Endodermal cell (in vitro differentiated cells): ENCODE measurements around the gene SLC6A9. TPM values are rescaled to one million over a fixed set of nuclear protein-coding genes. Genes with fewer than 3 reads are reported as not detected.

Experiments used
- DNase-seq: peaks from one replicate; pipeline ENCODE4 v3.0.0-alpha.2; 2017
- H3K27ac ChIP-seq: 2 replicates; pipeline ENCODE4 v1.5.1; 2013; ENCODE audit warnings: mild to moderate bottlenecking, low read depth, low read length, moderate library complexity
- H3K27me3 ChIP-seq: 2 replicates; pipeline ENCODE4 v1.6.1; 2013; ENCODE audit warnings: mild to moderate bottlenecking, low read length, moderate library complexity; ENCODE audit not compliant: insufficient read depth, control insufficient read depth, poor library complexity, severe bottlenecking
- H3K36me3 ChIP-seq: 2 replicates; pipeline ENCODE4 v1.7.0; 2013; ENCODE audit warnings: mild to moderate bottlenecking, low read length, moderate library complexity; ENCODE audit not compliant: control insufficient read depth, insufficient read depth
- H3K4me1 ChIP-seq: one replicate; pipeline ENCODE4 v1.7.0; 2013; ENCODE audit warnings: low read length; ENCODE audit not compliant: control insufficient read depth, insufficient read depth
- H3K4me3 ChIP-seq: 2 replicates; pipeline ENCODE4 v1.5.1; 2013; ENCODE audit warnings: mild to moderate bottlenecking, low read length, moderate library complexity
- H3K9ac ChIP-seq: 2 replicates; pipeline ENCODE4 v1.6.1; 2013; ENCODE audit warnings: mild to moderate bottlenecking, low read length, moderate library complexity; ENCODE audit not compliant: poor library complexity, severe bottlenecking; ENCODE audit errors: extremely low read depth
- H3K9me3 ChIP-seq: 2 replicates; pipeline ENCODE4 v1.6.1; 2013; ENCODE audit warnings: mild to moderate bottlenecking, low read length, moderate library complexity; ENCODE audit not compliant: control insufficient read depth
- H3K27ac Mint-ChIP-seq: 2 replicates; pipeline ENCODE4 v1.8.0; 2020; ENCODE audit warnings: mixed read lengths
- H3K27me3 Mint-ChIP-seq: 2 replicates; pipeline ENCODE4 v1.8.0; 2021; ENCODE audit warnings: mild to moderate bottlenecking, mixed read lengths; ENCODE audit not compliant: insufficient read depth
- H3K36me3 Mint-ChIP-seq: 2 replicates; pipeline ENCODE4 v1.8.0; 2020; ENCODE audit warnings: low read depth, mixed read lengths
- H3K4me1 Mint-ChIP-seq: 2 replicates; pipeline ENCODE4 v1.8.0; 2020; ENCODE audit warnings: mixed read lengths
- H3K4me3 Mint-ChIP-seq: 2 replicates; pipeline ENCODE4 v1.8.0; 2020; ENCODE audit warnings: mild to moderate bottlenecking, moderate library complexity, mixed read lengths
- H3K9me3 Mint-ChIP-seq: 2 replicates; pipeline ENCODE4 v1.8.0; 2020; ENCODE audit warnings: mild to moderate bottlenecking, mixed read lengths
- CTCF ChIP-seq: fragments of 200-600 bp; sonication (generic); conservative IDR thresholded peaks from 2 replicates; pipeline ENCODE4 v1.5.0; 2021; ENCODE audit warnings: antibody characterized with exemption, mild to moderate bottlenecking
- WGBS, 2 experiments: methylation state at CpG; one replicate each; pipeline versions ENCODE4 v1.1.5 to v1.1.7; 2013; ENCODE audit warnings: missing lambda C conversion rate in 2 of 2, mixed read lengths in 1 of 2; ENCODE audit not compliant: insufficient coverage in 1 of 2, insufficient read length in 1 of 2; 5-methylcytosine and 5-hydroxymethylcytosine counted together
- total RNA-seq, 2 donors: library from RNA; stranded (reverse); fragmentation: NEBNext Ultra II Directional in 1 of 2; extraction: Animal tissue kit (Norgen Biotek cat#: 25700) in 1 of 2; gene quantifications; 2 replicates in 1 of 2; 3 replicates in 1 of 2; pipeline ENCODE4 v1.2.1, GENCODE V29; 2021

SLC6A9 gene
- total RNA-seq, 2 donors from 2014 or later, result 5.7 to 11.4 TPM

- no peak for DNase-seq
- Mint-ChIP-seq H3K4me3 (peak overlapping the region; percentile 81), H3K4me1 (peaks cover 21% of the 10 kb centered on the region), H3K9me3 (no peaks in the 10 kb centered on the region), H3K36me3 (peaks cover 41% of the 10 kb centered on the region), H3K27ac (peak overlapping the region; percentile 86), H3K27me3 (no peaks in the 10 kb centered on the region)
- Histone ChIP-seq H3K9me3 (no peaks in the 10 kb centered on the region), H3K4me1 (peaks cover 7% of the 10 kb centered on the region), H3K27me3 (no peaks in the 10 kb centered on the region), H3K27ac (no peak overlapping the region), H3K36me3 (peaks cover 21% of the 10 kb centered on the region), H3K9ac (peak overlapping the region; percentile 63), H3K4me3 (peak overlapping the region; percentile 85)
- TF ChIP-seq CTCF, result no peak
- 84 to 85% methylated on average over 6 to 13 of the region's 13 CpGs for WGBS, 2 experiments
Measured at GRCh38 chr1:43980255-43981134, 50.8 kb downstream of the SLC6A9 start.

GRCh38 chr1:43979528-43980254 is 51.6 kb downstream of the SLC6A9 start:
- Histone ChIP-seq H3K9ac (peak overlapping the region; percentile 63), H3K27me3 (no peaks in the 10 kb centered on the region), H3K27ac (peak overlapping the region; percentile 46), H3K36me3 (peaks cover 20% of the 10 kb centered on the region), H3K4me1 (peaks cover 7% of the 10 kb centered on the region), H3K9me3 (no peaks in the 10 kb centered on the region), H3K4me3 (peak overlapping the region; percentile 85)
- DNase-seq, result peak; percentile 74
- Mint-ChIP-seq H3K4me1 (peaks cover 22% of the 10 kb centered on the region), H3K27me3 (no peaks in the 10 kb centered on the region), H3K27ac (peak overlapping the region; percentile 86), H3K9me3 (no peaks in the 10 kb centered on the region), H3K36me3 (peaks cover 37% of the 10 kb centered on the region), H3K4me3 (peak overlapping the region; percentile 81)
- TF ChIP-seq CTCF, result no peak
- WGBS, 2 experiments, result 5 to 13% methylated on average over 8 to 45 of the region's 45 CpGs

- no peaks in the 10 kb centered on the region for H3K9me3 ChIP-seq
- WGBS, 2 experiments, result 0% methylated on average over 16 to 45 of the region's 45 CpGs
- Mint-ChIP-seq H3K4me3 (peak overlapping the region; percentile 85), H3K4me1 (peaks cover 23% of the 10 kb centered on the region), H3K27ac (no peak overlapping the region), H3K9me3 (no peaks in the 10 kb centered on the region), H3K36me3 (peaks cover 34% of the 10 kb centered on the region), H3K27me3 (no peaks in the 10 kb centered on the region)
- peak overlapping the region; percentile 46 for H3K27ac ChIP-seq
- peak overlapping the region; percentile 85 for H3K4me3 ChIP-seq
- H3K4me1 ChIP-seq, result peaks cover 7% of the 10 kb centered on the region
- H3K36me3 ChIP-seq, result peaks cover 20% of the 10 kb centered on the region
- no peak for TF ChIP-seq CTCF
- H3K9ac ChIP-seq, result peak overlapping the region; percentile 63
- DNase-seq, result no peak
- no peaks in the 10 kb centered on the region for H3K27me3 ChIP-seq
Measured at GRCh38 chr1:43979261-43979527, 52.1 kb downstream of the SLC6A9 start.
